OCI-LY3 (cell line): Measurements from ENCODE around the gene EIF4G2.

Source experiments
- H2AFZ ChIP-seq: fragments of 200-600, 300-600 bp; shearing (Covaris generic); 2 replicates; pipeline ENCODE4 v1.6.0; 2014; ENCODE audit warnings: antibody characterized with exemption, low read depth, low read length
- H3K27ac ChIP-seq: fragments of 200-600, 300-600 bp; sonication (generic); 2 replicates; pipeline ENCODE4 v1.5.1; 2014; ENCODE audit warnings: mild to moderate bottlenecking, low read length, moderate library complexity, mixed read lengths
- H3K27me3 ChIP-seq: fragments of 200-600, 300-600 bp; sonication (generic); 2 replicates; pipeline ENCODE4 v1.6.1; 2014; ENCODE audit warnings: low read depth, low read length, mixed read lengths
- H3K36me3 ChIP-seq: fragments of 200-600, 300-600 bp; sonication (generic); replicated peaks from 2 replicates; pipeline ENCODE3; 2014; ENCODE audit warnings: low read depth, low read length, mixed read lengths
- H3K4me1 ChIP-seq: fragments of 300-600, 200-600 bp; sonication (generic); 2 replicates; pipeline ENCODE4 v1.6.1; 2014; ENCODE audit warnings: low read length, mixed read lengths
- H3K4me2 ChIP-seq: fragments of 200-600, 300-600 bp; sonication (generic); 2 replicates; pipeline ENCODE4 v1.6.1; 2014; ENCODE audit warnings: low read length, mixed read lengths
- H3K4me3 ChIP-seq: fragments of 300-600, 200-600 bp; sonication (generic); 2 replicates; pipeline ENCODE4 v1.5.1; 2014; ENCODE audit warnings: antibody characterized with exemption, mild to moderate bottlenecking, low read length, moderate library complexity
- H3K79me2 ChIP-seq: fragments of 300-600, 200-600 bp; shearing (Covaris generic); 2 replicates; pipeline ENCODE4 v1.6.1; 2014; ENCODE audit warnings: mild to moderate bottlenecking, low read length, mixed read lengths
- H3K9ac ChIP-seq: fragments of 300-600, 200-600 bp; shearing (Covaris generic); 2 replicates; pipeline ENCODE4 v1.6.0; 2014; ENCODE audit warnings: mild to moderate bottlenecking, low read length, moderate library complexity
- H3K9me3 ChIP-seq: fragments of 200-600, 300-600 bp; shearing (Covaris generic); 2 replicates; pipeline ENCODE4 v1.6.1; 2014; ENCODE audit warnings: low read length, mixed read lengths; ENCODE audit not compliant: insufficient read depth
- H4K20me1 ChIP-seq: fragments of 200-600, 300-600 bp; sonication (generic); 2 replicates; pipeline ENCODE4 v1.6.1; 2016; ENCODE audit warnings: low read length, mixed read lengths; ENCODE audit not compliant: insufficient read depth
- EZH2phosphoT487 ChIP-seq: fragments of 200-600 bp; shearing (Covaris generic); IDR thresholded peaks from 2 replicates; pipeline ENCODE4 v1.6.1; 2018; ENCODE audit warnings: antibody characterized with exemption, mixed run types, low read depth
- TF ChIP-seq, protein P1 (sequence below): fragments of 200-600, 300-600 bp; sonication (generic); IDR thresholded peaks from 2 replicates; pipeline ENCODE4 v1.5.1; 2014; ENCODE audit warnings: antibody characterized with exemption, low read length, low read depth

The EIF4G2 gene

GRCh38 chr11:10761085-10761698, 47.5 kb downstream of the EIF4G2 start:
- Histone ChIP-seq H3K36me3 (peaks cover 58% of the 10 kb centered on the region), H3K4me2 (no peak overlapping the region)

GRCh38 chr11:10758957-10759356, 49.8 kb downstream of the EIF4G2 start:
- H3K79me2 ChIP-seq = no peaks in the 10 kb centered on the region
- H3K27ac ChIP-seq = no peak overlapping the region
- no peak for TF ChIP-seq EZH2phosphoT487
- TF ChIP-seq, protein P1, sequence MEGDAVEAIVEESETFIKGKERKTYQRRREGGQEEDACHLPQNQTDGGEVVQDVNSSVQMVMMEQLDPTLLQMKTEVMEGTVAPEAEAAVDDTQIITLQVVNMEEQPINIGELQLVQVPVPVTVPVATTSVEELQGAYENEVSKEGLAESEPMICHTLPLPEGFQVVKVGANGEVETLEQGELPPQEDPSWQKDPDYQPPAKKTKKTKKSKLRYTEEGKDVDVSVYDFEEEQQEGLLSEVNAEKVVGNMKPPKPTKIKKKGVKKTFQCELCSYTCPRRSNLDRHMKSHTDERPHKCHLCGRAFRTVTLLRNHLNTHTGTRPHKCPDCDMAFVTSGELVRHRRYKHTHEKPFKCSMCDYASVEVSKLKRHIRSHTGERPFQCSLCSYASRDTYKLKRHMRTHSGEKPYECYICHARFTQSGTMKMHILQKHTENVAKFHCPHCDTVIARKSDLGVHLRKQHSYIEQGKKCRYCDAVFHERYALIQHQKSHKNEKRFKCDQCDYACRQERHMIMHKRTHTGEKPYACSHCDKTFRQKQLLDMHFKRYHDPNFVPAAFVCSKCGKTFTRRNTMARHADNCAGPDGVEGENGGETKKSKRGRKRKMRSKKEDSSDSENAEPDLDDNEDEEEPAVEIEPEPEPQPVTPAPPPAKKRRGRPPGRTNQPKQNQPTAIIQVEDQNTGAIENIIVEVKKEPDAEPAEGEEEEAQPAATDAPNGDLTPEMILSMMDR = peak; percentile 36
- no peaks in the 10 kb centered on the region for H3K27me3 ChIP-seq
- peaks cover 6% of the 10 kb centered on the region for H4K20me1 ChIP-seq
- peaks cover 24% of the 10 kb centered on the region for H3K4me1 ChIP-seq
- no peaks in the 10 kb centered on the region for H3K9me3 ChIP-seq
- no peak overlapping the region for H2AFZ ChIP-seq
- H3K4me3 ChIP-seq = no peak overlapping the region
- no peak overlapping the region for H3K4me2 ChIP-seq
- H3K36me3 ChIP-seq = peaks cover 54% of the 10 kb centered on the region
- H3K9ac ChIP-seq = no peak overlapping the region

More at GRCh38 chr11:10761085-10761698, 47.5 kb downstream of the EIF4G2 start:
- no peaks in the 10 kb centered on the region for H3K79me2 ChIP-seq
- peaks cover 6% of the 10 kb centered on the region for H4K20me1 ChIP-seq
- H3K27me3 ChIP-seq = no peaks in the 10 kb centered on the region
- no peak overlapping the region for H3K27ac ChIP-seq
- H3K4me1 ChIP-seq = peaks cover 32% of the 10 kb centered on the region
- H3K4me3 ChIP-seq = no peak overlapping the region
- H3K9me3 ChIP-seq = no peaks in the 10 kb centered on the region
- no peak overlapping the region for H3K9ac ChIP-seq
- TF ChIP-seq, protein P1 = no peak
- TF ChIP-seq EZH2phosphoT487 = no peak
- H2AFZ ChIP-seq = no peak overlapping the region

DNA sequence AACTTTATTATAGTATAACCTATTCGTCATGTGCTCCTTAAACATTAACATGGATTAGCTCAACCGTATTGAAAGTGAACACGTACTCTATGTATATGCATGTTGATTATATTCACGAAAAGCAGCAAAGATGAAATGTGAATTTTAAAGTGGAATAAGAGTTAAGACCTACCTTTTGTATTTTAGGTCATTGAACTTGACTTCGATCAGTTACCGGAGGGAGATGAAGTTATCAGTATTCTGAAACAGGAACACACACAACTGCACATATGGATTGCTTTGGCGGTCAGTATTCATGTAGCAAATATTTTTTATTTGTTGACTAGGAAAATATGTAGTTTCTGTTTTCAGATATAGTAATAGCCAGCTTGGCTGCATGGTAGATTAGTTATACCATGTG, 56.2 kb downstream of the EIF4G2 start:
- Histone ChIP-seq H3K27me3 (no peaks in the 10 kb centered on the region), H2AFZ (no peak overlapping the region), H3K9ac (0 out of 2 replicates have a peak overlapping the region, but pooled peaks have one; percentile 77), H3K4me2 (peak overlapping the region; percentile 95), H3K36me3 (peaks cover 19% of the 10 kb centered on the region), H3K79me2 (peaks cover 14% of the 10 kb centered on the region), H3K9me3 (no peaks in the 10 kb centered on the region), H4K20me1 (no peaks in the 10 kb centered on the region), H3K4me3 (peak overlapping the region; percentile 96), H3K4me1 (peaks cover 7% of the 10 kb centered on the region), H3K27ac (no peak overlapping the region)
- no peak for TF ChIP-seq EZH2phosphoT487
- TF ChIP-seq, protein P1 = no peak

DNA sequence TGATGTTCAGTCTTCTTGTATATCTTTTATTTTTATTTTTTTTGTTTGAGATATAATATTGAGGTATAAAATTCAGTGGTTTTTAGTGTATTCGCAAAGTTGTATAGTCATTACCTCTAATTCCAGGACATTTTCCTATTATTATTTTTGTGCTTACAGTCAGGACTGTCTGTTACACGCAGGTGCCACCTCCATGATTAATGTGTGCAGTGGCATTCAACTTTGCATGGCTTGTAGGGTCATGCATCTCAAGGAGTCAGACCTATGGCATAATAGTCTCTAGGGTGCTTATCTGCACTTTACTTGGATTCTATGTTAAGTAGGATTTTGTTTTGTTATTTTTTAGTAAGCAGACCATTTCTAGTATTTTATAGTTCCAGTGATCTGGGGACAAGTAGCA, 56.7 kb downstream of the EIF4G2 start:
- H3K36me3 ChIP-seq = peaks cover 19% of the 10 kb centered on the region
- peak overlapping the region; percentile 77 for H3K9ac ChIP-seq
- no peaks in the 10 kb centered on the region for H3K27me3 ChIP-seq
- TF ChIP-seq EZH2phosphoT487 = no peak
- TF ChIP-seq, protein P1 = no peak
- no peaks in the 10 kb centered on the region for H3K9me3 ChIP-seq
- no peak overlapping the region for H2AFZ ChIP-seq
- H3K27ac ChIP-seq = no peak overlapping the region
- H3K4me2 ChIP-seq = peak overlapping the region; percentile 95
- no peaks in the 10 kb centered on the region for H4K20me1 ChIP-seq
- H3K4me1 ChIP-seq = peaks cover 7% of the 10 kb centered on the region
- peaks cover 14% of the 10 kb centered on the region for H3K79me2 ChIP-seq
- H3K4me3 ChIP-seq = peak overlapping the region; percentile 96
